HuH-7 (cell line): ENCODE results near the gene PRSS57.

ENCODE experiments used
- DNase-seq: peaks from one replicate; pipeline ENCODE4 v3.0.0; 2011; ENCODE audit warnings: low spot score

Gene PRSS57

GRCh38 chr19:694481-695351, 536 bp downstream of the PRSS57 start:
- DNase-seq, result no peak

- no peak for DNase-seq
Observed at GRCh38 chr19:690203-690602, 5.0 kb downstream of the PRSS57 start.

- no peak for DNase-seq
Observed at GRCh38 chr19:688992-689391, 6.3 kb downstream of the PRSS57 start.

DNA sequence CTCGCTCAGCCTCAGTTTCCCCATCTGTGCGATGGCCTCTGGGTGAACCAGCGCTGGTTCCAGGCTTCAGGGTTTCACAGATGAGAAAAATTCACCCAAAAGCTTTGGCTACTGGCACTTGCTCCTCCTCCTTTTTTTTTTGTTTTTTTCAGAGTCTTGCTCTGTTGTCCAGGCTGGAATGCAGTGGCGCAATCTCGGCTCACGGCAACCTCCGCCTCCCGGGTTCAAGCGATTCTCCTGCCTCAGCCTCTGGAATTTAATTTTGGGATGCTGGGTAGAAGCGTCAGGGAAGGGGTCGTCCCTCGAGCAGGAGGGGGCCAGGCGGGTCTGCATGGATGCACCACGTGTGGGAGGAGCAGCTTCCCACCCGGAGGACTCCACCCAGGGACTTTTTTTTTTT, 7.0 kb downstream of the PRSS57 start:
- DNase-seq, result no peak

DNA sequence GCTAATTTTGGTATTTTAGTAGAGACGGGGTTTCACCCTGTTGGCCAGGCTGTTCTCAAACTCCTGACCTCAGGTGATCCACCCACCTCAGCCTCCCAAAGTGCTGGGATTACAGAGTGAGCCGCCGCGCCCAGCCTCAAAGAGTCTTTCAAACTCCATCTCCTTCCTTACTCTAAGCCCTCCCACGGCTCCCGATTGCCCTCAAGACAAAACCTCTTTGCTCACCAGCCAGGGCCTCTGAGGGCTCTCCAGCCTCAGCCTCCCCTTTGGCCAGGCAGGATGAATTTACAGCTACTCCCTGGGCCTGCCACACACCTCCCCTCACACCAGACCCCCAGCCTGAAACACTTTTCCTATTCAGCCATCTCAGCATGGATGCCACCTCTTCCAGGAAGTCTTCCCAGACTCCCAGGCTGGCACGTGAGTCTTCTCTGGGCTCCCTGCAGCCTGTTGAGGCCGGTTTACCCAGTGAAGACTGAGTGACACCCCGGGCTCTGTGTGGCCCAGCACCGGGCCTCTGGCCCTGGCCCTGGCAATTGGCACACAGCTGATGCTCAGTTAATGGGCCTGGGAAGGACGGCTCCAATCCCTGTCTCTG, 7.6 kb downstream of the PRSS57 start:
- DNase-seq, result no peak

DNA sequence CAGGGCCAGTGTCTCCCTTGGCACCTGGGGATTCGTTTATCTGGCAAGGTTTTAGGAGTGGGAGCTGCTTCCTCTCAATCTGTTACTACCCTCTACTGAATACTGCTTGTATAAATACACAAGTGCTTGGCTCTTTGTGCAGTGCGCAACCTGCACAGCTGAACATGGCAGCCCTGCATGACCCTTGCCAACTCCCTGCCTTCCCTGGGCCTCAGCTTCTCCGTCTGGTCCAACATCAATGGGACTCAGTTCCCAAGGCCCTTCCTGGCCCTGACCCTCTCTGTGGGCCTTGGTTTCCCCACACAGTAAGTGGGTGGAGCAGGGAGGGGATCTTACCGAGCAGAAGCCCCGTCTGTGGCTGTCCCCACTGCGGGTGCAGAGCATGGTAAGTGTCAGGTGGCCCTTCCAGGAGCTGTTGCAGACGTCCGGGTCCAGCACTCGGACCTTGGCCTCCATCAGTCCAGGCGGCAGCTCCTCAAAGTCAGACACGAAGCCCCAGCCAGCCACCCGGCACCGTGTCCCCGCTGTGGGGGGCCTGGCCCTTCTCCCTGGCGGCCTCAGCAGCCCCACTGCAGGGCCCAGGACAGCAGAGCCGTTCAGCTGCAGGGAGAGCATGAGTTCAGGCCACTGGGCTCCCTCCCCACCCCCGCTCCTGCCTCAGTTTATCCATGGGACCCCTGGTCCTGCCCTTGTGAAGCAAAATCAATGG, 8.5 kb downstream of the PRSS57 start:
- DNase-seq, result no peak

GRCh38 chr19:685454-685931, 9.8 kb downstream of the PRSS57 start:
- DNase-seq, result no peak

GRCh38 chr19:682678-683320, 12.5 kb downstream of the PRSS57 start:
- DNase-seq, result no peak

DNA sequence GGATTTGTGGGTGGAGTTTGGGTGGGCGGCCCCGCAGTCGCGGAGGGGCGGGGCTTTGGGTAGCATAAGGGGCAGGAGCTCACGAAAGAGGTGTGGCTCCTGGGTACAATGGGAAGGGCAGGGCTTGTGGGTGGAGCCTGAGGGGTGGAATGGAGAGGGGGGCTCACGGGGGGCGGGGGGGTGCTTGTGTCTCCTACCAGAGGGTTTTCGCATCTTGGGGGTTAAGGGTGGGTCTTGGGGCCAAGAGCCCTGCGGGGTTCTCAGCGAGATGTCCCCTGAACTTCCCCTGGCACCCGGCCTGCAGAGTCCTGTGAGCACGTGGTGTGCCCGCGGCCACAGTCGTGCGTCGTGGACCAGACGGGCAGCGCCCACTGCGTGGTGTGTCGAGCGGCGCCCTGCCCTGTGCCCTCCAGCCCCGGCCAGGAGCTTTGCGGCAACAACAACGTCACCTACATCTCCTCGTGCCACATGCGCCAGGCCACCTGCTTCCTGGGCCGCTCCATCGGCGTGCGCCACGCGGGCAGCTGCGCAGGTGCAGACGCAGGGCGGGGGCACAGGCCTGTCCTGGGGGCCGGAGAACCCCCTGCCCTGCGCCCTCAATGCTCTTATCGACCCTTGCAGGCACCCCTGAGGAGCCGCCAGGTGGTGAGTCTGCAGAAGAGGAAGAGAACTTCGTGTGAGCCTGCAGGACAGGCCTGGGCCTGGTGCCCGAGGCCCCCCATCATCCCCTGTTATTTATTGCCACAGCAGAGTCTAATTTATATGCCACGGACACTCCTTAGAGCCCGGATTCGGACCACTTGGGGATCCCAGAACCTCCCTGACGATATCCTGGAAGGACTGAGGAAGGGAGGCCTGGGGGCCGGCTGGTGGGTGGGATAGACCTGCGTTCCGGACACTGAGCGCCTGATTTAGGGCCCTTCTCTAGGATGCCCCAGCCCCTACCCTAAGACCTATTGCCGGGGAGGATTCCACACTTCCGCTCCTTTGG, 13.9 kb downstream of the PRSS57 start:
- peak; percentile 86 for DNase-seq

GRCh38 chr19:680287-681028, 14.8 kb downstream of the PRSS57 start:
- peak; percentile 93 for DNase-seq

DNA sequence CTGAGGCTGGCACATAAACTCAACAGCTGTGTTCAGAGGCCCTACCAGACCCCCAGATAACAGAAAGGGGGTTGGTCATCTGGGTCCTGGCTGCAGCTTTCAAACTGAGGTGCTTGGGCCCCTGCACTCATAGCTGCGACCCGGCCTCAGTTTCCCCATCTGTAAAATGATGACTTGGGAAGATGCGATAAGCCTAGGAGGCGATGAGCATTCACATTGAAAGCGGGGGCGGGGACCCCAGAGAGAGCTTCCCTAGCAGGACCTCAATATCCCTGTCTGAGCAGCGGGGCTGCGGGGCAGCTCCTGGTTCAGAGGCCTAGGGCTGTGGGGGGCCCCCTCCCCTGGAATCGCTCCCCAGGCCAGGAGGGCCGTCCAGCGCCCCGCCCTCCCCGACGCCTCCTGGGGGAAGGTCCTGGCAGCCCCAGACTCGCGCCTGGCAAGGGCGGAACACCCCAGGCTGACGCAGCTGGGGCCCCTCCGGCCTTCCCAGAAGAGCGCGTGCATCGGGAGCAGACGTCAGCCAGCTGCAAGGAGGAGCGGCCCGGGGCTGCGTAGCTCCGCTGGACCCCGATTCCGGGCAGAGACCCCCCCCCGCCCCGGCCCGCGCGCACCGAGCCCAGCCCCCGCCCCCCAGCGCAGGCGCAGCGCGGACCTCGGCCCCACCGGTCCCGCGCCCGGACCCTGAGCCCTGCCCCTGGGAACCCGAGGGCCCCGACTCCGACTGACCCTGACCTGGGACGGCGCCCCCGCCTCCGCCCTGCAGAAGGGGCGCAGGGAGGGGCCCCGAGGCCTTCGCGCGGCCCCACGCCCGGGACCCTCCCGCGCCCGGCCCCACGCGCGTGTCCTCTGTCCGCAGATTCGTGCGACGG, 15.6 kb downstream of the PRSS57 start:
- DNase-seq, result no peak

GRCh38 chr19:678791-679388, 16.4 kb downstream of the PRSS57 start:
- no peak for DNase-seq

DNA sequence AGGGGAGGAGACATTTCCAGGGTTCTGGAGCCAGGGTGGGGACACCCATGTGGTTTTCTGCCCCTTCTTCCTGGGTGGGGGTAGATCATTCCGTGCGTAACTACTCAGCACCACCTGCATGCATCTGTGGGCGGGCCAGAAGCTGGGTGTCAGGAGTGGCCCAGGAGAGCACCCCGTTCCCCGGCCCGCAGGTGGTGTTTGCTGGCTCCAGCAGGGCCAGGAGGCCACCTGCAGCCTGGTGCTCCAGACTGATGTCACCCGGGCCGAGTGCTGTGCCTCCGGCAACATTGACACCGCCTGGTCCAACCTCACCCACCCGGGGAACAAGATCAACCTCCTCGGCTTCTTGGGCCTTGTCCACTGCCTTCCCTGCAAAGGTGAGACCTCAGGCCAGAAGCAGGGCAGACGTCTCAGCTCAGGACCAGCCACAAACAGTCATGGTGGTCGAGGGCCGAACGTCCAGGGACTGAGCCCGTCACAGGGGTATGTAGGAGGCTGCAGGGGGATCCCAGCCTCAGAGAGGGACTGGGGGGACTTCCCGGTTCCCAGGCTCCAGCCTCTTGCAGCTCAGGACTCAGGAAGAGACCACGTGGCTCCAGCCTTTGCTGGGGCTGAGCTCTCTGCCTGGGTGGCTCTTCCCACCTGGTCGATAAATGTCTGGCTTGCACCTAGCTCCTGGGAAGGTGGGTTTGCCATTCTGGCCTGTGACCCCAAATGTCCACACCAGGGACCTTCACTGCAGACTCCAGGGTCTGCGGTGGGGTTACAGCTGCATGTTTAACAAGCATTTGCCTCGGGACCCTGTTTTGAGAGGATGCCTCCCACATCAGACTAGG, 17.4 kb downstream of the PRSS57 start:
- no peak for DNase-seq

DNA sequence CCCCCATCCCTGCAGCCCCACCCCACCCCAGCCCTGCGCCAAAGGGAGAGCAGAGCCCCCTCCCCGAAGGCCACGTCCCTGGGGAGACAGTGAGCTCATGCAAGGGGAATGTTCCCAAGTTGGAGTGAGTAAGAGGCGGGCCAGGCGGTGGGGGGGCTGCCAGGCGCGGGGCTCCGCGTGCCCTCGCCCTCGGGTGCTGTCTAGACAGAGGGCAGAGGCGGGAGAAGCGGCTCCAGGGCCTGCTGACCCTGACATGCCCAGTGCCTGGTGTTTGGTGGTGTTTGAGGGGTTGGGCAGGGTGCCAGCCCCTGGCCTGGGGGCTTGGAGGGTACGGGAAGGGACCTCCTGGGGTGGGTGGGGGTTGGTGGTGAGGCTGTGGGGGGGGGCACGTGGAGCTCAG, 18.1 kb downstream of the PRSS57 start:
- no peak for DNase-seq

- no peak for DNase-seq
Observed at GRCh38 chr19:676339-677105, 18.7 kb downstream of the PRSS57 start, which contains the start of gene FSTL3. TSS of gene FSTL3 (plus strand) at chr19:676392. CDS start at chr19:676424, 32 bp downstream.

DNA sequence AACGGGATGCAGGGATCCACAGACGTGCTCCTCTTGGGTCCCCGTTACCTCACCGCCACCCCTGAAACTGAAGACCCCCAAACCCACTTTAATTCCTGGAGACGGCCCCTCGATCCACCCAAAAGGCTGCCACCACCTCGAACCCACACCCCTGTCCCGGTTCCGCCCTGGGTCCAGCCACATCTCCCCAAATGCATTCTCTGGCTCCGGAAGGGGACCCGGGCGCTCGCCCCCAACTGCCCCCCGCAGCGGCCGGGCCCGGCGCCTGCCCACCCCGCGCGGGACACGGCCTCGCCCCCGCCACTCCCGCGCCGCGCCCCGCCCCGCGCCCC, 19.3 kb downstream of the PRSS57 start:
- no peak for DNase-seq
